ENCODE data around the gene FAM171A1. TPM values are rescaled to one million over a fixed set of nuclear protein-coding genes. Genes with fewer than 3 reads are reported as not detected.
"Not testable (repeated sequence)": the region's sequence is repeated elsewhere in the genome, so short reads cannot be mapped to it uniquely, and the experiment has no call there.

Gene FAM171A1
- total RNA-seq, 1 donor from 2014 or later = 113 TPM

DNA sequence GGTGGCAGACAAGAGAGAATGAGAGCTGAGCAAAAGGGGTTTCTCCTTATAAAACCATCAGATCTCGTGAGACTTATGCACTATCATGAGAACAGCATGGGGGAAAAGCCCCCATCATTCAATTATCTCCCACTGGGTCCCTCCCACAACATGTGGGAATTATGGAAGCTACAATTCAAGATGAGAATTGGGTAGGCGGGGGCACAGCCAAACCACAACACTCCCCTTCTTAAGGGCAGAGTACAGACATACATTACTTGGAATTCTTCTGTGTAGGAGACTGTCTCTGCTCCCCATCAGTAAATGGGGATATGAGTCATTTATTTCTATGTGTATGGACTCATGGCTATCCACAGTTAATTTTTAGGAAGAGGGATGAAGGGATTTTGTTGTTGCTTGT lies 31.2 kb downstream of the FAM171A1 start:
- H3K36me3 Mint-ChIP-seq (ENCODE audit: low read depth, unreplicated experiment) = peaks cover 3% of the 10 kb centered on the region
- no peak overlapping the region for H3K27ac Mint-ChIP-seq (ENCODE audit: unreplicated experiment)
- H3K4me1 Mint-ChIP-seq (ENCODE audit: unreplicated experiment) = peaks cover 29% of the 10 kb centered on the region
- H3K4me3 Mint-ChIP-seq (ENCODE audit: unreplicated experiment) = no peak overlapping the region
- H3K27me3 Mint-ChIP-seq (ENCODE audit: unreplicated experiment) = peaks cover 8% of the 10 kb centered on the region
- H3K9me3 Mint-ChIP-seq (ENCODE audit: unreplicated experiment) = no peaks in the 10 kb centered on the region
- no peak for DNase-seq (ENCODE audit: low spot score)
- TF ChIP-seq, protein P1, sequence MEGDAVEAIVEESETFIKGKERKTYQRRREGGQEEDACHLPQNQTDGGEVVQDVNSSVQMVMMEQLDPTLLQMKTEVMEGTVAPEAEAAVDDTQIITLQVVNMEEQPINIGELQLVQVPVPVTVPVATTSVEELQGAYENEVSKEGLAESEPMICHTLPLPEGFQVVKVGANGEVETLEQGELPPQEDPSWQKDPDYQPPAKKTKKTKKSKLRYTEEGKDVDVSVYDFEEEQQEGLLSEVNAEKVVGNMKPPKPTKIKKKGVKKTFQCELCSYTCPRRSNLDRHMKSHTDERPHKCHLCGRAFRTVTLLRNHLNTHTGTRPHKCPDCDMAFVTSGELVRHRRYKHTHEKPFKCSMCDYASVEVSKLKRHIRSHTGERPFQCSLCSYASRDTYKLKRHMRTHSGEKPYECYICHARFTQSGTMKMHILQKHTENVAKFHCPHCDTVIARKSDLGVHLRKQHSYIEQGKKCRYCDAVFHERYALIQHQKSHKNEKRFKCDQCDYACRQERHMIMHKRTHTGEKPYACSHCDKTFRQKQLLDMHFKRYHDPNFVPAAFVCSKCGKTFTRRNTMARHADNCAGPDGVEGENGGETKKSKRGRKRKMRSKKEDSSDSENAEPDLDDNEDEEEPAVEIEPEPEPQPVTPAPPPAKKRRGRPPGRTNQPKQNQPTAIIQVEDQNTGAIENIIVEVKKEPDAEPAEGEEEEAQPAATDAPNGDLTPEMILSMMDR (IDR thresholded peaks at IDR 0.05; ENCODE audit: unreplicated experiment) = no peak

GRCh38 chr10:15337441-15337923 lies 33.6 kb downstream of the FAM171A1 start:
- not testable (repeated sequence) for H3K36me3 Mint-ChIP-seq (ENCODE audit: low read depth, unreplicated experiment); H3K27me3 Mint-ChIP-seq (ENCODE audit: unreplicated experiment); DNase-seq (ENCODE audit: low spot score); H3K4me3 Mint-ChIP-seq (ENCODE audit: unreplicated experiment); H3K9me3 Mint-ChIP-seq (ENCODE audit: unreplicated experiment); H3K27ac Mint-ChIP-seq (ENCODE audit: unreplicated experiment)
- peaks cover 16% of the 10 kb centered on the region for H3K4me1 Mint-ChIP-seq (ENCODE audit: unreplicated experiment)

DNA sequence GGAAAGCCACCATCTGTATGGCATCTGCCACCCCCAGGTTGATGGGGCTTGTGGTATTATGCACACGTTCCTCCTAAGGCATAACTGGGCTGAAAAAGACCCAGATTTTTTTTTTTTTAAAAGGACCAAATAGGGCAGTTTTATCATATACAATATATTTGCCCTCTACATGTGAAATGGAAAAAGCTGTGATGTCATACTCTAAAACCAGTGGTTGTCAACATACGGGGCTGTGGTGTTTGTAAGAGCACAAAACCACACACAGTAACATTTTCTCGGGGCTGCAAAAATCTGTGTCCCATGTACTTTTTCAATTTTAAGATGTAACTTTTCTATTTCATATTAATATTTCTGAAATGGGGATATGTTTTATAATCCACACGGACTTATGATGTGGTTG lies 34.9 kb downstream of the FAM171A1 start:
- no peak for DNase-seq (ENCODE audit: low spot score)
- no peaks in the 10 kb centered on the region for H3K27me3 Mint-ChIP-seq (ENCODE audit: unreplicated experiment)
- H3K36me3 Mint-ChIP-seq (ENCODE audit: low read depth, unreplicated experiment) = peaks cover 9% of the 10 kb centered on the region
- H3K9me3 Mint-ChIP-seq (ENCODE audit: unreplicated experiment) = no peaks in the 10 kb centered on the region
- H3K4me3 Mint-ChIP-seq (ENCODE audit: unreplicated experiment) = no peak overlapping the region
- no peak overlapping the region for H3K27ac Mint-ChIP-seq (ENCODE audit: unreplicated experiment)
- TF ChIP-seq, protein P1 (IDR thresholded peaks at IDR 0.05; ENCODE audit: unreplicated experiment) = no peak
- peaks cover 6% of the 10 kb centered on the region for H3K4me1 Mint-ChIP-seq (ENCODE audit: unreplicated experiment)

DNA sequence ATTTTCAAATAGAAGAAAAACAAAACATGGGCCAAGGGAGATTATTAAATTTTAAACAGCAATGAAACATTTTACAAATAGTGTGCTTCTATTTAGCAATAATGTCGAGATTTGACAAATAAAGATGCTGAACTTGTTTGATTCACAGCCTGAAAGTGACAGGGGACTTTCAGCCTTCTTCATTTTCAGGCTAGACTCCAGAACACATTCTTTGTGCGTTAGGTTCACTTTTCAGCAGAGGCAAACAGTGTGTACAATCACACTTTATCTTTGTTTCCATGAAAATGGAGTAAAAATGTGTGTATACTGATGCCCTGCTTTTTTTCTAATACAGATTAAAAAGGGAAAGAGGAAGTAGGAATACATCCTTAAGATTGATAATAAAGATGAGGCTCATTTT lies 35.6 kb downstream of the FAM171A1 start:
- DNase-seq (ENCODE audit: low spot score) = no peak
- H3K36me3 Mint-ChIP-seq (ENCODE audit: low read depth, unreplicated experiment) = peaks cover 9% of the 10 kb centered on the region
- TF ChIP-seq, protein P1 (IDR thresholded peaks at IDR 0.05; ENCODE audit: unreplicated experiment) = no peak

DNA sequence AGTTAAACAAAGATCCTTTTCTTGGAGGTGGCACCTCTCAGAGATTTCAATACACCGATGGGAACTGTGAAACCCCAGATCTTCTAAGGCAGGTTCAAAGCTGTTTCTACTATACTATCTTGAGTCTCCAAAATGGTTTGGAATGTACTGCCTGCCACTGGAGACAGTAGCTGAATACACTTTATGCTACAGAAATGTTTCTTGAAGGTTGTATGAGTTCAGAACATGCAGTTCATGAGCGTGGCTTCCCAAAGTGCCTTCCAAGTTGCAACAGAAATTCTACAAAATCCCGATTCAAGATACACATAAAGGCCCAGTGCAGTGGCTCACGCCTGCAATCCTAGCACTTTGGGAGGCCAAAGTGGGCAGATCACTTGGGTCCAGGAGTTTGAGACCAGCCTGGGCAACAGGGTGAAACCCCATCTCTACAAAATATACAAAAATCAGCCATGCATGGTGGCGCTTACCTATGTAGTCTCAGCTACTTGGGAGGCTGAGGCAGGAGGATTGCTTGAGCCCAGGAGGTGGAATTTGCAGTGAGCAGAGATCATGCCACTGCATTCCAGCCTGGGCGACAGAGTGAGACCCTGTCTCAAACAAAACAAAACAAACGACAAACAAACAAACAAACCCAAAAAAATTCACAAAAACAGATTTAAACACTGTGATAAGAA lies 36.3 kb downstream of the FAM171A1 start:
- H3K27me3 Mint-ChIP-seq (ENCODE audit: unreplicated experiment) = no peaks in the 10 kb centered on the region
- peaks cover 9% of the 10 kb centered on the region for H3K36me3 Mint-ChIP-seq (ENCODE audit: low read depth, unreplicated experiment)
- H3K27ac Mint-ChIP-seq (ENCODE audit: unreplicated experiment) = peak overlapping the region; percentile 36
- H3K4me1 Mint-ChIP-seq (ENCODE audit: unreplicated experiment) = peaks cover 4% of the 10 kb centered on the region
- TF ChIP-seq, protein P1 (IDR thresholded peaks at IDR 0.05; ENCODE audit: unreplicated experiment) = no peak
- no peak for DNase-seq (ENCODE audit: low spot score)
- no peak overlapping the region for H3K4me3 Mint-ChIP-seq (ENCODE audit: unreplicated experiment)
- H3K9me3 Mint-ChIP-seq (ENCODE audit: unreplicated experiment) = no peaks in the 10 kb centered on the region

More for the DNA sequence above, 35.6 kb downstream of the FAM171A1 start:
- no peak overlapping the region for H3K27ac Mint-ChIP-seq (ENCODE audit: unreplicated experiment)
- no peaks in the 10 kb centered on the region for H3K27me3 Mint-ChIP-seq (ENCODE audit: unreplicated experiment)
- no peaks in the 10 kb centered on the region for H3K9me3 Mint-ChIP-seq (ENCODE audit: unreplicated experiment)
- H3K4me1 Mint-ChIP-seq (ENCODE audit: unreplicated experiment) = peaks cover 4% of the 10 kb centered on the region
- no peak overlapping the region for H3K4me3 Mint-ChIP-seq (ENCODE audit: unreplicated experiment)

Data from endothelial cell (in vitro differentiated cells).